OCI-M1 (cell line): Measurements from ENCODE around the gene ENPP3.

Experiments
- DNase-seq: peaks from one replicate; lab custom pipeline; 2025; lab: John Stamatoyannopoulos, UW

Gene ENPP3

DNA sequence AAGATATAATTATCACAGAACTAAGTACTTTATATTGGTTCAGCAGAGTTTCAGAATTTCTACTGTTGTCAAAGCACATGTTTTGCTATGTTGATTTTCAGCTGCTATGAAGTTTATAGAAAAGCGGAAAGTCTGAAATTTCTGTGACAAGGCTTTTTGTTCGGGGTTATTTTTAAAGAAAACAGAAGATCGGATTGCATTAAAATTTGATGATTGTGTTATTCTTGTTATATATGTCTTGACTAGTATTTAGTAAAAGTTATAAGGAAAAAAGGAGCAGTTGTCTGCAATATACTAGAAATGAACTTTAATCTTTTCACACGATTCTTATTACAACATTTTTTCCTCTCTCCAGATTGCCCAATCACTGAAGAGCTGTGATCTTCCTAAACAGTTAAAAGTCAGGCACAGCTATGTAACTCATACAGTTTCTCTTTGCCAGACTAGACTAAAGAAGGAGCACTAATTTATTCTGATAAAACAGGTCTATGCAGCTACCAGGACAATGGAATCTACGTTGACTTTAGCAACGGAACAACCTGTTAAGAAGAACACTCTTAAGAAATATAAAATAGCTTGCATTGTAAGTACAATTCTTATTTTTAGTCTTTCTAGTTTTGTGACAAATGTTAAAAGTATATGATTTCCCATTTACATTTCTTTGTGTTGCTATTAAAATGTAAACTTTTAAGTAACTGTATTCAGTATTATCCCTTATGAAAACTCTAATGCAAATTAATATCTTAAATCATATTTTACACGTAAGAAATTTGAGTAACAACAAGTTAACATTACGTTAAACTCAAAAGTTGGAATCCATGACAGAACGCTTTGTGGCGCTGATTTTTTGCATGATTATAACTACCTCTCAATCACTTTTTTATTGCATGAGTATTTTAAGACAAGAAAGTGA, at the start of gene ENPP3:
Gene ENPP3, plus strand, starts transcription at position 423 of the 913 bp plus-strand sequence. Its CDS starts 83 bp downstream, at position 506.
- peak; percentile 60 for DNase-seq

- DNase-seq = no peak
Measured at GRCh38 chr6:131587909-131588308, 49.2 kb upstream of the ENPP3 start.

DNA sequence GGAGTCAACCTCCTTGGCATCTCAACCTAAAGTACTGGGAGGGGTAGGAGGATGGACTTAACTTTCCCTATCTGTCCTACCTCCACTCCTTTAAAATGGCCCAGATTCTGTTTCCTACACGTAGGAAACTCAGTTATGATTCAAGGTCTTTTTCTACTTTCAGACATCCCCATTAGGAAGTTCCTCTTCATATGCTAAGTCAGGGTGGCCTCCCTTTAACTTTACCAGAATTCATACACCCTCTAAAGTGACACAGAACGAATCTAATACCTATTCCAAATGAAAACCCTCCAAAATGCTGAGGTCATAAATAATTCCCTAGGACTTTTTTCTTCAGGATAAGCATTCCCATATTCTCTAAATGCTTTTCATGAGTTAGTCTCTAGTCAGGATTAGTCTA, 48.5 kb upstream of the ENPP3 start:
- DNase-seq = no peak

DNA sequence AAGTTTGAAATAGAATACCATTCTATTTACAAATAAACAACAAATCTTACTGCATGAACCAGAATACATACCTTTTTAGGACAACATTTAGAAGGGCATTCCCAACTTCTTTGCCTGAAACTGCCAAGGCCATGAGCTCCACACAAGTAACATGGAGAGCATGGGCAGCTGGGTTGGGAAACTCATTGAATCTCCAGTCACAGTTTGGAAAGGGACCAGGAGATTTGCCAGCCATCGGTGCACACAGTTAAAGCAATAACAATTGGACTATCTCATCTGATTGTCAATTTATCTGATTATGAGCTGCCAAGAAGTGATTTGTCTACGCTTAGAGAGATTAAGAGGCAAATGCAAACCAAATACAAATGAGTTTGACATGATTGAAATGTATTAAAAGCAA, 44.2 kb upstream of the ENPP3 start:
- DNase-seq = no peak

DNA sequence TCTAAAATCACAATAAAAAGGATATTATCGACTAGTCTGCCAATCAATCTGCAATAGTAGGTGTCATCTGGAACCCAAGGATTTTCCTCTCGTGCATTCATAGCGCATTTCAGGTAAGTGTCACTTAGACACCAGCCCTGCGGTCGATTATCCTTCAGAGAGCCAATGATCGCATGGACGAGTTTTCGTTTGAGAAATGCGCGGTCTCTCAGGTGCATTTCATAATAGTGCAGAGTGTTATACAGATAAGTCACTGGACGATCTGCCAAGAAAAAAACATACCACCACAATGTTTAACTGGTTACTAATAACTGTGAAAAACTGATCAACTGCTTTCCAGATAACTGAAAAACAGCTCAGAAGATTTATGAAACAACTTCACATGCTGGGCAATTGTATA, 43.0 kb upstream of the ENPP3 start:
- no peak for DNase-seq

GRCh38 chr6:131597446-131597845, 39.7 kb upstream of the ENPP3 start:
- DNase-seq = peak; percentile 8

DNA sequence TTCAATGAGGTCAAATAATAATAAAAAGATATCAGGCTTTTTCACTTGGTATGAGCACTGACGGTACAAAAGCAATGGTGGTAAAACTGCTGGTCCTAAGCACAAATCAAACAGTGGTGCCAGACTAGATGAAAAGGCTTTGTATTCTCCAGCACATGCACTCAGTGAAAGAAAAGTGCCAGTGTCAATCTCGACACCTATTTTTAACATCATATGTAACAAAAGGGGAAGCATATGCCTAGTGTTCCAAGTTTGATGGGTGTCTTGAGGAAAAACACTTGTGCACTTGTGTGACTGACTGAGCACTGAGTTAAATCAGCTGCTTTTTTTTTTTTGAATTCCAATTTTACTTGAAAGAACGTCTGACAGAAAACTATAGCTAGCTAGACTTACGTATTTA, 36.4 kb upstream of the ENPP3 start:
- DNase-seq = no peak

- DNase-seq = no peak
Measured at GRCh38 chr6:131602781-131603312, 34.3 kb upstream of the ENPP3 start.

GRCh38 chr6:131613296-131613925, 23.7 kb upstream of the ENPP3 start:
- DNase-seq = no peak

GRCh38 chr6:131615275-131615674, 21.8 kb upstream of the ENPP3 start:
- no peak for DNase-seq

- DNase-seq = peak; percentile 98
Measured at GRCh38 chr6:131627724-131628682, 9.1 kb upstream of the ENPP3 start, which contains the start of gene MED23. Gene MED23, minus strand, starts transcription at chr6:131628242. Its CDS starts 193 bp downstream, at chr6:131628049.

DNA sequence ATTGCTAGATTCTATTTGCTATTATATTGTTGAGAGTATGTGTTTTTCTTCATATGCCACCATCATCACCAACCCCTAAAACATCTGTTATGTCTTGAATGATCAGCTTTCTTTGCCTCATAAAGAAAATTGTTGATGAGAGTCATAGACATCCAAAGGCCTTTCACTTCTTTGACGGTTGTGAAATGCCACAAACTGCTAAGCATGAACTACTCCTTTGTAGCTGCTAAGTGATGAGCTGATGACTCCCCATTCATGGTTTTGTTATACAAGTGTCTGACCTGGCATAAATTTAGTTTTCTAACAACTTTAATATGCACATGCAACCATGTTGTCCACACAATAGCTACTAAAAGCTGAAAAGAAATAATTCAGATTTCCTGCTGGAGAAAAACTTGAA, 8.4 kb upstream of the ENPP3 start:
- DNase-seq = peak; percentile 60

GRCh38 chr6:131629651-131630050, 7.5 kb upstream of the ENPP3 start:
- no peak for DNase-seq

GRCh38 chr6:131631625-131632289, 5.3 kb upstream of the ENPP3 start:
- no peak for DNase-seq

DNA sequence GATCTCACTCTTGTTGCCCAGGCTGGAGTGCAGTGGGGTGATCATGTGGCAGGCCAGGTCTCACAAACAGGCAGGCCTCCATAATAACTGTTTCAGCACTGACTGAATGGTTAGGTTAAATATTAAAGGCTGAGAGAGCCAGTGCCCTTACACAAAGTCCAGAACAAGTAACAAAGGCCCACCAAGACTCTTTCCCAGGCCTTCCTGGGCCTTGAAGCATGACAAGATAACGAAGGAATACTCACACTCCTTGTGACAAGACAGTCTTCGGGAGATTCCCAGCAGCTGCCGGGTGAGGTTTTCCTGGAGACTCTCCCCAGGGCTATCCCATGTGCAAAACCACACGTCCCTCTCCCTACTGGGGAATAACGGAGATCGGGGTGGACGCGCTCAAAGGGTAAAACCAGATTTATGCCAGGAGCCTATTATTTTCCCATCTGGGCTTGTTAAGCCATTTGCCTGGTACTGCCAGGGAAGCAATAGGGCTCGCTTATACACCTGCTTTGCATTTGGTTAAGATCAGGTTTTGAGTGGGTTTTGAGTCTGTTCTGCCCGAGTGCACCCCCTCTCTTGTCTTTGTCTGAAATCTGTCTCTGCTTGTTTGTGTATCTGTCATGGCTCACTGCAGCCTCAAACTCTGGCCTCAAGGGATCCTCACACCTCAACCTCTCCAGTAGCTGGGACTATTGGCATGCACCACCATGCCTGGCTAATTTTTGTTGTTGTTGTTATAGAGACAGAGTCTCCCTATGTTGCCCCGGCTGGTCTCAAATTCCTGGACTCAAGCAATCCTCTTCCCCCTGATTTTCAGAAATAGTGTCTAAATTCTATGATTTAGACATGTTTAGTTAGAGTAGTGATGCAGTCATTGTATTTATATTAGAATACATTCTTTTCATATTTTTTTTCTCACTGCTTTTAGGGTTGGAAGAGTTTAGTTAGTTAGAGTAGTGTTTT, 1.4 kb upstream of the ENPP3 start:
- DNase-seq = no peak

GRCh38 chr6:131638013-131638412, 911 bp downstream of the ENPP3 start:
- peak; percentile 34 for DNase-seq

DNA sequence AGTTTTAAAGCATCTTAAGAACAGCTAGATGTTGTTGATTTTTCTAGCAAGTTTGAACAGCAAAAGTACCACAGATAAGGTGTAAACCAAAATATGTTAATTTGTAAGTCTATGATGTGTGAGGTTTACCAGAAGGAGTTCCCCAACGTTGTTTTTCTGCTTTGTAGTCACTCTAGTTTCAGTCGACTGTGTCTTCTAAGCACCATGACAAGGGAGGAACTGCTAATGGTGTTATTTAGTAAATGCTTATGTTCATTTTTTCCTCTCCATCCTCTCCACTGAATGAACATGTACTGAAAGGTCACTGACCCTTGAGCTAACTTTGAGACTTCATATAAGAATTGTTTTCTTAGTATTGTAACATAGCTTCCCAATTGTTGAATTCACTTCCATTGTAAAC, 3.0 kb downstream of the ENPP3 start:
- DNase-seq = peak; percentile 68

GRCh38 chr6:131640576-131640975, 3.5 kb downstream of the ENPP3 start:
- DNase-seq = peak; percentile 82

DNA sequence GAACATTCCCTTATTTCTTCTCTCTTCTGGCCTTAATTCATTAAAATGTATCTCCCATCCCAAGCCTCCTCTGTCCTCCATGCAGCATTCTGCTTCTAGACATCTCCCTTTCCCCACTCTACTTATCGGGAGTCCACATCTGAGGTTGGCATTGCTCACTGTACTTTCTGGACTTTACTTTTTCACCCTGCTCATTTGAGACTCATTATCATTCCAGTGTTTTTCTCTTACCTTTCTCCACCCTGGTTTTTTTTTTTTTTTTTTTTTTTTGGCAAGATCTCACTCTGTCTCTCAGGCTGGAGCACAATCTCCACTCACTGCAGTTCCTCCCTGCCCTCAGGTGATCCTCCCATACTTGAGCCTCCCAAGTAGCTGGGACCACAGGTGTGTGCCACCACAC, 4.5 kb downstream of the ENPP3 start:
- peak; percentile 47 for DNase-seq

- DNase-seq = no peak
Measured at GRCh38 chr6:131642565-131642964, 5.5 kb downstream of the ENPP3 start.
